Activated gamma-delta T cell treated with anti-CD3 and anti-CD28 coated beads, Interleukin-2, amount 50 U/mL, for 16 hours (primary cell): ENCODE results near the gene CLCA4.
"Not testable (repeated sequence)": the region's sequence is repeated elsewhere in the genome, so short reads cannot be mapped to it uniquely, and the experiment has no call there.

Experiments
- DNase-seq: peaks from one replicate; pipeline ENCODE4 v3.0.0-alpha.2; 2020; ENCODE audit warnings: low read depth

The CLCA4 gene

DNA sequence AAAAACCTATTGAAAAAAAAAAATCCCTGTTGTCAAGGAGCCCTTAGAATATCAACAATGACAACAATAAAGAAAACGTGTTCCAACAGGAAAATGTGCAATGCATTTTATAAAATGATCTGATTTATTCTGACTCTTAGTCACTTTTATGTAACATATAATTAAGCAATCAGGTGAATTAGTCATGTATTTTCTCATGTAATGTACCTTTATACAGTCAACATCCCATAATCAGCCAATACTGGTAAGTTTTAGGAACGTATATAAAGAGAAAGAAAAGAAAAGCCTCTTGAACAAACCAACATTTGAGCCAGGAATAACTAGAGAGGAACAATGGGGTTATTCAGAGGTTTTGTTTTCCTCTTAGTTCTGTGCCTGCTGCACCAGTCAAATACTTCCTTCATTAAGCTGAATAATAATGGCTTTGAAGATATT is at the start of gene CLCA4:
CLCA4 (plus strand) TSS at position 292 of the 435 bp plus-strand sequence; CDS start at position 334, 42 bp downstream.
- no peak for DNase-seq

GRCh38 chr1:86498281-86498680 is 48.6 kb upstream of the CLCA4 start:
- no peak for DNase-seq

GRCh38 chr1:86499987-86500593 is 46.8 kb upstream of the CLCA4 start:
- DNase-seq, result no peak

DNA sequence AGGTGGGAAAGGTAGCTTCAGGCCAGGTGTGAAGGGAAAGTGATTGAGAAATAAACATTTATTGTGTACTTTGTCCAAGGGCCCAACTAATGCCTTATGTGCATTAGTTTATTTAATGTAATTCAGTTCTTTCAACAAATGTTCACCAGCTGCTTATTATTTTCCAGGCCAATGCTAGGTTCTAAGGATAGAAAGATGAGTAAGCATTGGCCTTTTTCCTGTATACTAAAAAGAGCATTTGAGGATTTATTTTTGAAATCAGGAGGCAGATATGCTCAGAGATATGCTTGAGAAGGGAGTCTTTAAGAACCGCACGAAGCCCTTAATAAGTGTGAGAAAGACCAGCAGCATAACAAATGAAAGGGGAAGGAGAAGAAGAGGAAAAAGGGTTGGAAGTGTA is 46.2 kb upstream of the CLCA4 start:
- DNase-seq, result no peak

DNA sequence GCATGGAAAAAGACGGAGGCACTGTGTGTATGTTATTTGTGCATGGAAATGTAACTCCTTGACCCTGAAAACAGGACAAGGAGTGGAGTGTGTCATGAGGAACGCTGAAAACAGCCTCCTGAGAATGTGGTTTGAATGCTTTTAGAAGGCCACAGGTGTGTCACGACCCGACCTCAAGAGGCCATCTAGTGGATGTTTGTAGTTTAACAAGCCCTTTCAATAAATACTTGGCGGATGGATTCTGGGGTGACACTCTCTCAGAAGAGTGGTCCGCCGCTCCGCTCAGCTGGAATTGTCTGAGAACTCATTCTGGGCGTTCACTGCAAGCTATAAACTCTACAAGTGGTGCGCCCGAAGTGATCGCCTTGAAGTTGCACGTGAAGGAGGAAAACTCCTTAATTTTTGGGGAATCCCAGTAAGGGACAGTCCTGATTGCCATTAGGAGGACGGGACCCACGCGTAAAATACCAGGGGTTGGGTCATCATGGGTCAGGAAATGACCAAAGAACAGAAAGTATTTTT is 44.7 kb upstream of the CLCA4 start:
- DNase-seq, result not testable (repeated sequence)

GRCh38 chr1:86502721-86503405 is 44.0 kb upstream of the CLCA4 start:
- DNase-seq, result no peak

DNA sequence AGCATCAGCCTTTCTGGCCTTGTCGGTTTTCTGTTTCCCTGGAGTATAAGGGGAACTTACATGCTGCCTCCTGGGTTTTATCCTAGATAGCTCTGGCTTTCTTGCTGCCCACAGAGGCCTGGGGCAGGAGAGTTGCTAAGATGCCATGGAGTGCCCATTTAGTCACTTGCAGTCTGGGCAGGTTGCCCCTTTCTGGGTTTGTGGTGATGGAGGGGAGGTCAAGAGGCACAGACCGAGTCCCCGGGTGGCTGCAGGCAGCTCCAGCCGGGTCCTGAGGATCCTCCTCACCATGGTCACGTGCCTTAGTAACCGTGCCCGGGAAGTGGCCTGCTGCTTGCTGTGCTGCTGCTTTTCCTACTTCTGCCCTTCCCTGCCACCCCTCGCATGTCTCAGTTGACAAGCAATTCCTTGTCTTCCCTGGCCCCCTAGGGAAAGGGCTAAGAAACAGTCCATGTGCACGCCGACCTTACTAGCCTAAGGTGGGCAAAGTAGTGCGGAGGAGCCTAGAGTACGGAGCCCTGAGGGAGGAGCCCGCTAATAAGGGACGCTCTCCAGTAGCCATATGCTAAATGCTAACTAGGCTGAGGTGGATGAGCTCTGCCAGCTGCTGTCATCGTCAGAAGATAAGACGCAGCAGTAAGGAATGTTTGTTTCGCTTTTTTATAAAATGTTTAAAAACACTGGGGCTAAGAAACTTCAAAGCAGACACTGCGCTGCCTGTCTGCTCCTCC is 43.3 kb upstream of the CLCA4 start:
- DNase-seq, result no peak

- no peak for DNase-seq
Observed at GRCh38 chr1:86504137-86504479, 42.8 kb upstream of the CLCA4 start.

DNA sequence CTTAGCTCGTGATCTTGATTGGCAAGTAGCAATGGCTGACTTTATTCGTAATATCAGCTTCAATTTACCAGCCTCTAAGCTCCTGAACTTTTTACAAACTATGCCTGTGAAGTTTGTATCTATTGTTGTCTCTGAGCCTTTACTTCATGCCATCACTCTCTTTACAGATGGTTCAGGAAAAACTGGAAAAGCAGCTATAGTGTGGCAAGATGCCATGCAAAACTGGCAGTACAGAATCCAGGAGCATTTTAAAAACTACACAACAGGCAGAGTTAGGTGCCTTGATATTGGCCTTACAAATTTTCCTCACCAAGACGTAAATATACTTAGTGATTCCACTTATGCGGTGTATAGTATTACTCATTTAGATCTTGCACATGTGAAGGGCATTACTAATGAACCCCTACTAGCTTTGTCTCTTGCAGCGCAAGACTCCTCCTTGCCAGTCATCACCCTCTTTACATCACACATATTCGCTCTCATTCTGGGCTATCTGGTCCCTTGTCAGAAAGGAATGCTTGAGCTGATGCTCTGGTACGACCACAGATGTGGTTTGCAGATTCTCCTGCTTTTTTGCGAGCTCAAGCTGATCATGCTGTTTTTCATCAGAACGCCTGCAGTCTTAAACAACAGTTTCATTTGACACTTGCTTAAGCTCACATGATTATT is 41.8 kb upstream of the CLCA4 start:
- no peak for DNase-seq

DNA sequence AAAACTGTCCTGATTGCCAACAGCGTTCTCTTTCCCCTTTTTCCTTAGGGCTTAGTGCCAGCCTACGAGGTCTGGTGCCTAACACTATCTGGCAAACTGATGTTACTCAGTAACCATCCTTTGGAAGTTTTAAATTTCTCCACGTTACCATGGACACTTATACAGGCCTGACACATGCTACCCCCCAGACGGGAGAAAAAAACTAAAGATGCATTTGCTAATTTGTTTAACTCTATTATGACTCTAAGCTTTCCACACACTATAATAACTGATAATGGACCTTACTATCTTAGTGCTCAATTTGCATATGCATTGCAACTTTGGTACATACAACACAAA is 41.3 kb upstream of the CLCA4 start:
- DNase-seq, result no peak

DNA sequence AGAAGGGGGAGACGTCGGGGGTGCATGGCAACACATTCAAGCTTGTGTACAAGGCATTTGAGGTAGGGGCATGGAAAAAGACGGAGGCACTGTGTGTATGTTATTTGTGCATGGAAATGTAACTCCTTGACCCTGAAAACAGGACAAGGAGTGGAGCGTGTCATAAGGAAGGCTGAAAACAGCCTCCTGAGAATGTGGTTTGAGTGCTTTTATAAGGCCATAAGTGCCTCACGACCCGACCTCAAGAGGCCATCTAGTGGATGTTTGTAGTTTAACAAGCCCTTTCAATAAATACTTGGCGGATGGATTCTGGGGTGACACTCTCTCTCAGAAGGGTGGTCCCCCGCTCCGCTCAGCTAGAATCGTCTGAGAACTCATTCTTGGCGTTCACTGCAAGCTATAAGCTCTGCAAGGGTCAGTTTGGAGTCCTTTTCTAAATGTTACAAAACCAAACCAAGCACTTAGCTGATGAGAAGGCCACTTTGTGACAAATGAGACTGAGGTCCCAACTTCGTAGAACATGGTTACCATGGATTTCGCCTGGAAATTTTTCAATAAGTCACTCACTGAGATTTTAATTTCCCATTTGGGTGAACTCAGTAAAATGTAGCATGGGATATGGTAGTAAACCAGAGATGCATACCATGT is 38.8 kb upstream of the CLCA4 start:
- no peak for DNase-seq

- no peak for DNase-seq
Observed at GRCh38 chr1:86508583-86508969, 38.3 kb upstream of the CLCA4 start.

DNA sequence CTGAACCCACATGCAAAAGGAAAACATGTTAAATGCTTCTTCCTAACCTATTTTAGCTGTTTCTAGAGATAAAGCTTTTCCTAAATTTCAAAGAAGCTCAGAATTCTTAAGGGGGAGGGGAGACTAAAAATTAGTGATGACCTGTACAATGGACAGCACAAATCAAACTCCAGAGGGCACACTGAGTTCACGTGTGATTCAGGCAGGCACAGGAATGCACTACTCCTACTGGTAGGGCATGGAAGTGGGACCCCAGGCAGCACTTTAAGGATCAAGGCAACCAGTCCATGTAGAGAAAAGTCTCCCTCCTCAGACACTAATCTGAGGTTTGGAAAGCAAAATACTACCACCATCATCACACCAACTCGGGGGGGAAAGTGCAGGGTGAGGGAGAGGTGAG is 31.3 kb upstream of the CLCA4 start:
- DNase-seq, result no peak

GRCh38 chr1:86516335-86516734 is 30.5 kb upstream of the CLCA4 start:
- no peak for DNase-seq

GRCh38 chr1:86517336-86517735 is 29.5 kb upstream of the CLCA4 start:
- DNase-seq, result no peak

DNA sequence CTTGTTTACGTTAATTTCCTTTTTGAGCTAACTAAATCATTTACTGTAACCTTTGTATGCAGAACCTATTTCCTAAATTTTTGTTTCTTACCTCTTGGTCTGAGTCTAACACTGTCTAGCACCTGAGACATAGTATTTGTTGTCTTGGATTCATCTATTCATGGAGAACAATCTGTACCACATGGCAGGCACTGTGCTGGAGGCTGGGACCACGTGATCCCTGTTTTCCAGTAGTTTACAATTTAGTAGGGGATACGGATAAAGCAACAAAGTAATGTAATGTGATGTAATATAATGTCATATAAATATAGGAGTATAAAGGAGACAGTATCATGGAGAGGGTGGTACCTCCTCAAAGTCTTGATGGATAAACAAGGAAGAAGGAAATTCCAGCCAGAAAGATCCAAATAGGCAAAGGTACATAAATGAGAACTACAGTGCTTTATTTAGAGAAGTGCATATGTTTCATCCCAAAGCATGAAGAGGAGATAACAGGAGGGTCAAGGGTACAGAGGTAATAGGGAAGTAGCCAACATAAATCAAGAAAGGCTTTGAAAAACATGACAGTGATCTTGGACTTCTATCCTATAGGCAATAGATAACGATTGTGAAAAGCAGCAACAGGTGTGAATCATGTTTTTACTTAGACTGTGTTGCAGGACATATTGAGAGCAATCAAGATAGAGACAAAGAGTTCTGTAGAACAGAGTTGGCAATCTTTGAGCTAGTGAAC is 25.9 kb upstream of the CLCA4 start:
- no peak for DNase-seq

- no peak for DNase-seq
Observed at GRCh38 chr1:86521522-86521891, 25.4 kb upstream of the CLCA4 start.

- no peak for DNase-seq
Observed at GRCh38 chr1:86522240-86522639, 24.6 kb upstream of the CLCA4 start.

GRCh38 chr1:86523670-86524354 is 23.1 kb upstream of the CLCA4 start:
- DNase-seq, result no peak

DNA sequence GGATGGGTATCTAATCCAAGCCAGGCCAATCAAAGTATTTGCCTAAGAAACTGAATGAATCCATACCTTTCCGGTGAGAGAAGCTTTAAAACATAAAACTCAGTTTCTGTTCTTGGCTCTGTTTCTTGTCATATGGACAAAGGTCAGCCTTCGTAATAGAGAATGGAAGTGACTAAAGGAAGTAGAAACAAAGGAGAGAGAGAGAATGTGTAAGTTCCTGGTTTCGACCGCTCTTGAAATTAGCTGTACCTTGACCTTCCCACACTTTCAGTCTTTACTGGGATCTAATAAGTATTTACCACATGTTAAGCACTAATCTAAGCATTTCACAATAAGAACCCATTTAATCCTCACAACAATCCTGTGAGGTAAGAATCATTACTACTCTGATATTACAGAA is 19.6 kb upstream of the CLCA4 start:
- no peak for DNase-seq
